NCI-H1694 (cell line): Measurements from ENCODE around the gene RDH8.

Source experiments
- DNase-seq: peaks from one replicate; lab custom pipeline; 2025; lab: John Stamatoyannopoulos, UW

Gene RDH8

GRCh38 chr19:10037367-10037766 is 24.1 kb downstream of the RDH8 start:
- no peak for DNase-seq

DNA sequence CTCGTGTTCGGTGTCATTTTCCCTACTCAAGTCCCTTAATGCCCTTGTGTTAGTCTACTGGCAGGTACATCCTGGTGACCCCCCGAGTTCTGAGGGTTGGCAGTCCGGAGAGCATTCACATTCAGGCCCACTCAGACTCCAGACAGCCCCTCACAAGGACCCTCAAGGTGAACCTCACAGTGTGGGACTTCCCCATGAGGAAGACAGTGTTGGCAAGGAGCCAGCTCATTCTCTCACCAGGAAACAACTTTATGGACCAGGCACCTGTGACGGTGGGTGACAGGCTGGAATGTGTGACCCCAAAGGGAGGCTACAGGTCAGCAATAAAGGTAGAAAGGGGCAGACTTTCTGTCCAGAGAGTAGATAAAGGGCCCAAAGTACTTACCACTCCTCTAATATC is 24.5 kb downstream of the RDH8 start:
- DNase-seq = no peak

DNA sequence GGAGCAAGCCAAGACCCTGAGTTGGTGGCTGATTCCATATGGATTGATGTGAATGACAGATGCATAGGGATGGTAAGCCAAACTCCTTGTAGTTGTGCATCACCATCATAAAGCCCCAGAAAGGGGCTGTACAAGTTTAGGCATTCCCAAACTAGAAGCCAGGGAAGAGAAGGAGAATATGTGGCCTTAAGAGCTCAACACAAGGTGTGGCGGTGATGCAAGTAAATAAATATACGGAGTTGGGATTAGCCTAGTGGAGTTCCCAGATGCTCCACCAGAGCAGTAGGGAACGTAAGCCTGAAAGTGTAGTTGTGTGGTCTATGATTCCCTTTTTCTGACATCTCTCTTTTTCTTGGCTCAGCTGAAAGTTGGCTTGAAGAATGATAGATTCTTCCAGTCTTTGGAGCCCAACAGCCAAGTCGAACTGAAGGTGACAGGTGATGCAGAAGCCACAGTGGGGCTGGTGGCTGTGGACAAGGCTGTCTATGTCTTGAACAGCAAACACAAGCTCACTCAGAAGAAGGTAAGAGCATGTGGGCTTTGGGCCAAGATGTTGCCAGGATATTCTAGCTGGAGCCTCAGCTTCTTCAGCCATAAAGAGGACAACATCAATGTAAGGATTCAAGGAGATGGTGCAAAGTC is 30.1 kb downstream of the RDH8 start:
- DNase-seq = no peak

- DNase-seq = no peak
These were observed 31.1 kb downstream of the RDH8 start for GRCh38 chr19:10044390-10044789.

GRCh38 chr19:10045371-10045770 is 32.1 kb downstream of the RDH8 start:
- no peak for DNase-seq

DNA sequence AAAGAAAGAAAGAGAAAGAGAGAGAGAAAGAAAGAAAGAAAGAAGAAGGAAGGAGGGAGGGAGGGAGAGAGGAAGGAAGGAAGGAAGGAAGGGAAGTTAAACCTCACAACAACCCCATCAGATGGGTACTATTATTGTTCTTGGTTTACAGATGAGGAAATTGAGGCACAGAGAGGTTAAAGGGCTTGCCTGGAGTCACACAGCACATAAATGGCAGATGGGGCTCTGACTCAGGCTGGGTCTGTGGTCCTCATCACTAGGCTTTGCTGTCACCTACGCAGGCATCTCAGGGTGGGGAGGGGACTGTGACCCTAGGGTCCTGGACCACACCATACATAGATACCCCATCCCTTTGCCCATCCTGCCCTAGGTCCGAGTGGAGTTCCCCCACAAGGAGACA is 36.3 kb downstream of the RDH8 start:
- no peak for DNase-seq

- no peak for DNase-seq
These were observed 39.5 kb downstream of the RDH8 start for GRCh38 chr19:10052602-10053360.

- DNase-seq = no peak
These were observed 48.5 kb downstream of the RDH8 start for GRCh38 chr19:10061717-10062310.

GRCh38 chr19:10068205-10068604 is 54.9 kb downstream of the RDH8 start:
- no peak for DNase-seq

DNA sequence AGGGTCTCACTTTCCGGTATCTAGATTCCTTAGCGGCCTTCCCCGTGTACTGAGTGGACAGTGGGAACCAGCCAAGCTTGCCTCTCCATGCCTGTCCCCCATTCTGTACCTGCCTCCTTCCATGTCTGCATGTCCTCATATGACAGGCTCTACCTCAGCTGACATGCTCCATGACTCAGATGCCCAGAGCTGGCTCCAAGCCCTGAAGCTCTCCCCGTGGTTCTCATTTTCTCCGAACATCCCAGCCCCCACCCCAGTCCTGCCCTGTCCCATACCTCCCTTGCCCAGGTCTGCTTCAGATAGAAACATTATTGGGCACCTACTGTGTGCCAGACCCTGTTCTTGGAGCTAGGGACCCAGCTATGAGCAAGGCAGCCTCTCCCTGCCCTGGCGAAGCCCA is 55.8 kb downstream of the RDH8 start:
- DNase-seq = no peak

DNA sequence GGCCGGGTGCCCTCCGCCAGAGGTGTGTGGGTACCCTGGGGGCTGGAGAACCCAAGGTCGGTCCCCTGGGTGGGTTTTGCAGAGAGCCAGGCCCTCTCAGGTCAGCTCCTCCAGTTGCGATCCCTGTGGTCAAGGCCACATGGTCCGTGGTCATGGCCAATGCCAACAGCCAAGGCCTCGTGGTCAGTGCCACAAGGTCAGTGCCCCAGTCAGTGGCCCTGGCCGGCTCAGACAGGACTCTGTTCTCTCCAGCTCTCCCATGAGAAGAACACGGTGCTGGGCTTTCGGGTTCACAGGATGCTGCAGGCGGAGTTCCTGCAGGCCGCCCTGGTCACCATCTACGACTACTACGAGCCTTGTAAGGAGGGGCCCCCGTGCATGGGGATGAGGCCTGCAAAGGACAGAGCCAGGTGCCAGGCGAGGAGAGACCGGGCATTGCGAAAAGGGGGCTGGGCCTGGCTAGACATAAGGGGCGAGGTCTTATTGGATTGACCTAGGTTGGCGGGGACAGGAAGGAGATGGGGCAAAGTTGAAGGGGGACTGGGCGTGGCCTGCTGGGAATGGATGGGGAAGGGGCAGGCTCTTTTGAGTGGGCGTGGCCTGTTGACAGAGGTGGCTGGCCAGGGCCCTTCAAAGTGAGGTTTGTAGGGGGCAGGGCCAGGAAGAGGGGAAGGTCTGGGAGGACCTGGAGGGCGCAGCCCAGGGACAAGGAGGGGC is 57.6 kb downstream of the RDH8 start:
- no peak for DNase-seq
